Measurements from ENCODE around the gene SPOCK2. TPM values are rescaled to one million over a fixed set of nuclear protein-coding genes. Genes with fewer than 3 reads are reported as not detected.

SPOCK2 gene
- total and polyA plus RNA-seq, 5 donors: 4.9 to 12.8 (median 7.8) TPM

DNA sequence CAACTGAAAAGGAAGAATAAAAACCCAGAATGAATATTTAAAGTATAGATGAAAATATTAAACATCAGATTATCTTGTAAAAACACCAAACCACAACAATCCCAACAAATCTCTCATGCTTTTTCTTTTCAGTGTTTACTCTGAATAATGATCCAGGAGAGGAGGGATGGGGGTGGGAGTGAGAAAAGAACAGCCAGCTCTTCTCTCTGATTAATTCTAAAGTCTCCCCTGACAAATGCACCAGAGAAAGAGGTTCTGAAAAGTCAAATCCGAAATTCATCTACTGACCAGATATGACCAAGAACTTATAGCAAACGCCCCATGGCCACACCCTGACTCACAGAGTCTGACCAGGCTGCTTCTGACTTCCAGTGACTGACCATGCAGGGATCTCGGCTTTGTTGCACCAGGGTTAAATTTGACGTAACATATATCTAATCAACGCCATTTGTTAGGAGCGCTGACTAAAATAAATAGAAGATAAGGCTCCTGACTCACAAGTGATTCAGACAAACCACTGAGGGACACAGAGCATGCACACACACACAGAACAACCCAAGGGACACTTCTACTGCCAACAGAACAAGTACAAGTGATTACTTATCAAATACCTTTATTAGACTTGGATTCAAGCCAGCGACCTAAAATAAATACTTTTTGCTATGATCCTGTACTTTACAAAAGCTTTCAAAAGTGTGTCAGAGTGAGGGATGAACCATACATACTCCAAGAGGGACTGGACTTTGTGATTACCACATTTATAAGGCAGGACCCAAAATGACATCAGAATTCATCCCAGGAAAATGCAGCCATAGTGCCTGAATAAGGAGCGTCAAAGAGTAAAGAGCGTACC, 9.3 kb upstream of the SPOCK2 start:
- no peaks in the 10 kb centered on the region for H3K9me3 ChIP-seq (ENCODE audit: control insufficient read depth, low read length)
- WGBS: 34% methylated on average over 9 of the region's 9 CpGs
- peaks cover 2% of the 10 kb centered on the region for H3K4me1 ChIP-seq (ENCODE audit: control insufficient read depth, insufficient read depth, low read length)
- ATAC-seq: peak; percentile 91 to 97
- peak in 2 of 3 donors; percentile 65 to 69 for DNase-seq
- no peaks in the 10 kb centered on the region for H3K27me3 ChIP-seq (ENCODE audit: control insufficient read depth, insufficient read depth)
- peak overlapping the region; percentile 56 for H3K27ac ChIP-seq (ENCODE audit: low read length)
- intact Hi-C loops (cut with DNase I): no loop called here
- H3K4me3 ChIP-seq (ENCODE audit: low read length): no peak overlapping the region

DNA sequence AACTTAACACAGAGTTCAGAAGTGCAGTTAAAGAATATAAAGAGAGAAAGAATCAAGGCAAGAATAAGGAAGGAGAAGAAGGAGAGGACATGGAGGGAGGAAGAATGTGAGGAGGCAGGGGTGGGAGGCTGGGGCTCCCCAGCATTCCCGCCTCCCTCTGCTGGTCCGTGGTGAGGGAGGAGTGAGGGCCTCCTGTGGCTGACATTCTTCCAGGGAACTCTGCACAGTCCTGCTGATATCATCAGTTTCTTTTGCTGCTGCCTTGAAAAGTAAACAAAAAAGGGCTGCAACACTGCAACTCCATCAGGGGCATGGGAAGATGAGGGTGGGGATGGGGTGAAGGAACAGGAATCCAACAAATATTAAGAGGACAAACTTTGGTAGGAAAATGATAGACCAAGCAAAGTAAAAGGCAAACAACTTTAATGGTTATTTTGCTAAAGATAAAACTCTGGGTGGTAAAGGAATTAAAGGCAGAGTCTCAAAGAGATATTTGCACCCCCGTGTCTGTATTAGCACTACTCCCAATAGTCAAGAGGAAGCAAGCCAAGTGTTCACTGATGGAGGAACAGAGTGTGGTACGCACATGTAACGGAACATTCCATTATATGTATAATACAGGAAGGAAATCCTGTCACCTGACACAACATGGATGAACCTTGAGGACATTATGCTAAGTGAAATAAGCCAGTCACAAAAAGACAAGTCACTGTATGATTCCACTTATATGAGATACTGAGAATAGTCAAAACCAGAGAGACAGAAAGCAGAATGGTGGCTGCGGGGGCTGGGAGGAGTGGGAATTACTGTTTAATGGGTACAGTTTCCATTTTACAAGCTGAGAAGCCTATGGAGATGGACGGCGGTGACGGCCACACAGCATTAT, 8.0 kb upstream of the SPOCK2 start:
- no peak for DNase-seq
- Histone ChIP-seq H3K27me3 (ENCODE audit: control insufficient read depth, insufficient read depth) (no peaks in the 10 kb centered on the region), H3K4me3 (ENCODE audit: low read length) (no peak overlapping the region), H3K9me3 (ENCODE audit: control insufficient read depth, low read length) (no peaks in the 10 kb centered on the region), H3K27ac (ENCODE audit: low read length) (peak overlapping the region; percentile 17), H3K4me1 (ENCODE audit: control insufficient read depth, insufficient read depth, low read length) (peaks cover 2% of the 10 kb centered on the region)
- intact Hi-C loops (cut with DNase I): no loop called here
- peak in 1 of 2 donors; percentile 15 for ATAC-seq
- 77% methylated on average over 9 of the region's 9 CpGs for WGBS

DNA sequence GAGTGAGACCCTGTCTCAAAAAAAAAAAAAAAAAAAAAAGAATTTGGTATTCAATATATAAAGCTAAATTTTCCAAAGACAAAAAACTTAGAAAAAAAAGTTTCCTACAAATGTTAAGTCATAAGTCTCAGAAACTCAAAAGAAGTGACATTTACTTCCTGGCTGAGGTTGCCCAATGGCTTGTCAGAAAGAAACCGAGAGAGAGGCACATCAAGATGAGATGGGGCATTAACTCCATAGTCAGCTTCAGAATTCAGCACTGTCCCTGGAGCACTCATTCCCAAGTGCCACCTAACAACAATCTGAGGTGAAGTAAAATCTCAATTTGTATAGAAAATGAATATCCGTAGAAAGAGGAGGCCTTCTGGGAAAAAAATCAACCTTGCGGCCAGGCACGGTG, 6.8 kb upstream of the SPOCK2 start:
- no peak for ATAC-seq
- 97% methylated on average over 4 of the region's 4 CpGs for WGBS
- H3K27ac ChIP-seq (ENCODE audit: low read length): no peak overlapping the region
- H3K4me3 ChIP-seq (ENCODE audit: low read length): no peak overlapping the region
- H3K27me3 ChIP-seq (ENCODE audit: control insufficient read depth, insufficient read depth): no peaks in the 10 kb centered on the region
- no peak for DNase-seq
- peaks cover 2% of the 10 kb centered on the region for H3K4me1 ChIP-seq (ENCODE audit: control insufficient read depth, insufficient read depth, low read length)
- intact Hi-C loops (cut with DNase I): no loop called here
- H3K9me3 ChIP-seq (ENCODE audit: control insufficient read depth, low read length): no peaks in the 10 kb centered on the region

DNA sequence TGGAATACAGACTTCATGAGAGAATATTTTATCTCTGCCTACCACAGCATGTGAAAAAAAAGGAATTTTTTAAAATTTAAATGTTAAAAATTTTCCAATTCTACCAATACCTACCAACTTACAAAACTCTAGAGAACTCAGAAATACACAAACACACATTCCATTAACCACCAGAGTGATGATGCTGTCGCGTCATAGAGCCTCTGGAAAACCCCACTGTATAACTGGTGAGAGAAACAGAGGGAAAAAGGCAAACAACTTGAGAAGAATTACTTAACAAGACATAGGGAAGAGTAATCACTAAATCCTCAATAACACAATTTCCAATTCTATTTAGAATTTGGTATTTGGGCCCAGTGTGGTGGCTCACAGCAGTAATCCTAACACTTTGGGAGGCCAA, 6.2 kb upstream of the SPOCK2 start:
- Histone ChIP-seq H3K9me3 (ENCODE audit: control insufficient read depth, low read length) (no peaks in the 10 kb centered on the region), H3K4me1 (ENCODE audit: control insufficient read depth, insufficient read depth, low read length) (peaks cover 2% of the 10 kb centered on the region), H3K27me3 (ENCODE audit: control insufficient read depth, insufficient read depth) (no peaks in the 10 kb centered on the region), H3K27ac (ENCODE audit: low read length) (no peak overlapping the region), H3K4me3 (ENCODE audit: low read length) (no peak overlapping the region)
- no peak for ATAC-seq
- over 99% methylated on average over 2 of the region's 2 CpGs for WGBS
- DNase-seq: no peak
- intact Hi-C loops (cut with DNase I): no loop called here

DNA sequence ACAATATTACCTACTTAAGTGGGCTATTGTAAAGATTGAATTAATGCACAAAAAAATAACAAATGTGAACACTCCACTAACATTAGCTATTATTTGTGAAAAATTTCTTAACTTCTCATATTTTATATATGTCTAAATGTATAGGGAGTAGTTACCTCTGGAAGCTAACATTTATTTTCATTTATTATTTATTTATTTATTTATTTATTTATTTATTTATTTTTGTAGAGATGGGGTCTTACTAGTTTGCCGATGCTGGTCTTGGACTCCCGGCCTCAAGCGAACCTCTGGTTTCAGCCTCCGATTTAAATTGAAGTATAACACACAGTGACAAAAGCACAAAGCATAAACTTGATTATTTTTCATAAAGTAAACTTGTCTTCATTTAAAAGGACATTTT, 5.1 kb upstream of the SPOCK2 start:
- DNase-seq: no peak

DNA sequence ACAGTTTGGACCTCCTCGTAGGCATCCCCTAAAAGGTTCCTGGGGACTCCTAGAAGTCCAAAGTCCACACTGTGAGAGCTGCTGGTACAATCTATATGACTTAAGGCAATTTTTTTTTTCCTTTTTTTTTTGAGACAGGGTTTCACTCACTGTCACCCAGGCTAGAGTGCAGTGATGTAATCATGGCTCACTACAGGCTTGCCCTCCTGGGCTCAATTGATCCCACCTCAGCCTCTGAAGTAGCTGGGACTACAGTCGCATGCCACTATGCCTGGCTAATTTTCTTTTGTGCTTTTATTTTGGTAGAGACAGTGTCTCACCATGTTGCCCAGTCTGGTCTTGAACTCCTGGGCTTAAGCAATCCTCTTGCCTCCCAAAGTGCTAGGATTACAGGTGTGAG, 4.6 kb upstream of the SPOCK2 start:
- 96% methylated on average over 2 of the region's 2 CpGs for WGBS
- no peak overlapping the region for H3K27ac ChIP-seq (ENCODE audit: low read length)
- ATAC-seq (no peak), DNase-seq (no peak)
- no peak overlapping the region for H3K4me3 ChIP-seq (ENCODE audit: low read length)
- H3K27me3 ChIP-seq (ENCODE audit: control insufficient read depth, insufficient read depth): no peaks in the 10 kb centered on the region
- intact Hi-C loops (cut with DNase I): no loop called here
- H3K9me3 ChIP-seq (ENCODE audit: control insufficient read depth, low read length): no peaks in the 10 kb centered on the region
- peaks cover 2% of the 10 kb centered on the region for H3K4me1 ChIP-seq (ENCODE audit: control insufficient read depth, insufficient read depth, low read length)

More for the DNA sequence above, 5.1 kb upstream of the SPOCK2 start:
- no peaks in the 10 kb centered on the region for H3K9me3 ChIP-seq (ENCODE audit: control insufficient read depth, low read length)
- H3K27me3 ChIP-seq (ENCODE audit: control insufficient read depth, insufficient read depth): no peaks in the 10 kb centered on the region
- intact Hi-C loops (cut with DNase I): no loop called here
- WGBS: 73% methylated on average over 4 of the region's 4 CpGs
- no peak overlapping the region for H3K4me3 ChIP-seq (ENCODE audit: low read length)
- ATAC-seq: no peak
- peaks cover 2% of the 10 kb centered on the region for H3K4me1 ChIP-seq (ENCODE audit: control insufficient read depth, insufficient read depth, low read length)
- H3K27ac ChIP-seq (ENCODE audit: low read length): no peak overlapping the region

DNA sequence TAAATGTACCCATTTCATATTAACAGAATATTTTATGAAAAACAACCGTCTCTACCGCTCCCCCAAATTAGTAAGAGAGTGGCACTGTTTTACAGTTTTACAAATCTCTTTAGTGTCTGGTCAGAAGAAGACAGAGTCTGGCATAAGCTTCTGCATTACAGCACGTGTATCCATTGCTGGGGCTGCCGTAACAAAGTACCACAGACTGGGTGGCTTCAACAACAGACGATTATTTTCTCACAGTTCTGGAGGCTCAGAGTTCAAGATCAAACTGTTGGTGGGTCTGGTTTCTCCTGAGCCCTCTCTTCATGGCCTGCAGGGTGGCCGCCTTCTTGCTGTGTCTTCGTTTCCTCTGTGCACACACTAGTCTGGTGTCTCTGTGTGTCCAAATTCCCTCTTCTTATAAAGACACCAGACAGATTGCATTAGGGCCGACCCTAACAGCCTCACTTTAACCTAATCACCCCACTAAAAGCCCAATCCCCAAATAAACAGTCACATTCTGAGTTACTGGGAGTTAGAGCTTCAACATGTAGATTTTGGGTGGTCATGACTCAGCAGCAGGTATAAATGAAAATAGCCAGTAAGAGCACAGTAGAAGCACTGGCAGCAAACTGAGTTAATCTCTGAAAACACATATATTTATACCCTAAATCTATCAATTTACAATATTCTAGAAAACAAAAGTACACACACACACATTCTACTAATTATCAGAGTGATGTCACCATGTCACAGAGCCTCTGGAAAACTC, 4.0 kb upstream of the SPOCK2 start:
- no peak overlapping the region for H3K4me3 ChIP-seq (ENCODE audit: low read length)
- intact Hi-C loops (cut with DNase I): no loop called here
- H3K9me3 ChIP-seq (ENCODE audit: control insufficient read depth, low read length): no peaks in the 10 kb centered on the region
- ATAC-seq (no peak), DNase-seq (no peak)
- 93% methylated on average over 8 of the region's 8 CpGs for WGBS
- no peaks in the 10 kb centered on the region for H3K27me3 ChIP-seq (ENCODE audit: control insufficient read depth, insufficient read depth)
- H3K4me1 ChIP-seq (ENCODE audit: control insufficient read depth, insufficient read depth, low read length): peaks cover 2% of the 10 kb centered on the region
- no peak overlapping the region for H3K27ac ChIP-seq (ENCODE audit: low read length)

DNA sequence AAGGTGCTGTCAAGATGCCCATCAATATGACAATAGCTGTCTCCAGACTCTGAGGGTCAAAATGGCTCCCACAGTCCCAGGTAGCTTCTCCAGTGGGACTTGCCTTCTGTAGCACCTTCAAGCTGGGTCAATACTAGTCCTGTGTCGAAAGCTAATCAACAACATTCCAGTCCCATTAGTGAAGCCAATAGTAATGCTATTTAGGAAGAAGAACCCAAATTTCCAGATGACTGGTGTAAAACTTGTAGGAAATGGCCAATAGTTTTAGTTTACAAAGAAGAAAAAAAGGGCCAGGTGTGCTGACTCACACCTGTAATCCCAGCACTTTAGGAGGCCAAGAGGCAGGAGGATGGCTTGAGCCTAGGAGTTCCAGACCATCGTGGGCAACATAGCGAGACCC, 2.0 kb upstream of the SPOCK2 start:
- Histone ChIP-seq H3K9me3 (ENCODE audit: control insufficient read depth, low read length) (no peaks in the 10 kb centered on the region), H3K4me3 (ENCODE audit: low read length) (no peak overlapping the region), H3K4me1 (ENCODE audit: control insufficient read depth, insufficient read depth, low read length) (no peaks in the 10 kb centered on the region), H3K27me3 (ENCODE audit: control insufficient read depth, insufficient read depth) (no peaks in the 10 kb centered on the region), H3K27ac (ENCODE audit: low read length) (no peak overlapping the region)
- WGBS: 98% methylated on average over 3 of the region's 3 CpGs
- no peak for ATAC-seq
- intact Hi-C loops (cut with DNase I): no loop called here
- no peak for DNase-seq

DNA sequence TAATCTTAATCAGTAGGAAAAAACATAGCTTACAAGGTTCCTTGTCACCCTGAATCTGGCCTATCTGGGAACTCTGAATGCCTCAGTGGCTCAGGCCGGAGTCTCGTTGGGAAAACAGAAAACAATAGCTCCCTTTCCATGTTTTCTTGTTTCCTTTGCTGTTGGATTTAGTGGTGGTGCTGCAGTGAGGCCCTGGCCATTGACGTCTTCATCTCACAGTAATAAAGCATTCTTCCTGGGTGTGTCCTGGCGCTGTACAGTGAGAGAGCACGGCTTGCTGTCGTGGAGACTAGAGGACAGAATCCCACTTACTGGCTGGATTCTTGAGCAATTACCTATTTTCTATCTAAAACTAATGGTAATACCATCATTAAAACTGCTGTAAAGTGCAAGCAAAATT, 1.3 kb upstream of the SPOCK2 start:
- intact Hi-C loops (cut with DNase I): no loop called here
- no peak overlapping the region for H3K4me3 ChIP-seq (ENCODE audit: low read length)
- WGBS: 58% methylated on average over 6 of the region's 6 CpGs
- DNase-seq (no peak), ATAC-seq (no peak)
- H3K9me3 ChIP-seq (ENCODE audit: control insufficient read depth, low read length): no peaks in the 10 kb centered on the region
- H3K4me1 ChIP-seq (ENCODE audit: control insufficient read depth, insufficient read depth, low read length): no peaks in the 10 kb centered on the region
- no peaks in the 10 kb centered on the region for H3K27me3 ChIP-seq (ENCODE audit: control insufficient read depth, insufficient read depth)
- no peak overlapping the region for H3K27ac ChIP-seq (ENCODE audit: low read length)

DNA sequence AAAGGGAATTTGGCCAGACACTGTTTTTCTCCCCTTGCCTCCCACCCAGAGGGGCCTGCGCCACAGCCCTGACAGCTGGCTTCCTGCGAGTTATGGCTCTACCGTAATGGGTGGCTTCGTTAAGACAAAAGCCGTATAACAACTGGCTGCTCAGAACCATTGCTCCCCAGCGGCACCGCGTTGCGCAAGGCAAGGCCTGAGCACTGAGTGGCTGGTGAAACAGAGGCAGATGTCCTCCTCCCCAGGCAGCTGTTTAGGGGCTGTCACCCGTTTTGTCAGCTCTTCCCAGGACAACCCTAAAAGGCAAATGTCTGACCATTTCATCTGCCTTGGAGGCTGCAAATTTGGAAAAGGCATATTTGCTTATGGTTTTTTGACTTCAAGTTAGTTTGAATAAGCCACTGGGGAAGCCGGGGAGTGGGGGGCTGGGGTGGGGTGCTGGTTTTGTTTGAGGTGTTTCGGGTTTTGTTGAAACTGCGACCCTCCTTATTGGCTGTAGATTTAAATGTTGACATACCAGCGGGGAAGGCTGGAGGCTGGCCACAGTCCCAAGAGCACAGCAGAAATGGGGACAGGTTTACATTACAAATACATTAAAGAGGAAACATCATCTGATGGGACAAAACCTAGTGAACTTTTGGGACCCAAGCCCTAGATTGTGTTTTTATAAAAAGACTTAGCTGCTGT, 681 bp upstream of the SPOCK2 start:
- no peaks in the 10 kb centered on the region for H3K9me3 ChIP-seq (ENCODE audit: control insufficient read depth, low read length)
- no peaks in the 10 kb centered on the region for H3K27me3 ChIP-seq (ENCODE audit: control insufficient read depth, insufficient read depth)
- no peaks in the 10 kb centered on the region for H3K4me1 ChIP-seq (ENCODE audit: control insufficient read depth, insufficient read depth, low read length)
- peak overlapping the region; percentile 73 for H3K4me3 ChIP-seq (ENCODE audit: low read length)
- intact Hi-C loops (cut with DNase I): no loop called here
- ATAC-seq (peak; percentile 63 to 71), DNase-seq (peak; percentile 72 to 90 (median 85))
- no peak overlapping the region for H3K27ac ChIP-seq (ENCODE audit: low read length)
- WGBS: 60% methylated on average over 14 of the region's 14 CpGs
